ENCODE measurements around the gene NDUFAF3.
A peak's percentile ranks its signal among the peaks of the same experiment; 100 is the strongest.

GRCh38 chr3:49021213-49021812, 608 bp upstream of the NDUFAF3 start:
- peak; percentile 99 for TF ChIP-seq POLR2A (IDR thresholded peaks at IDR 0.05; ENCODE audit: low read depth, low read length)
- peak; percentile 100 for TF ChIP-seq POLR2AphosphoS5 (IDR thresholded peaks at IDR 0.05; ENCODE audit: low read depth, low read length)
- peak; percentile 94 for TF ChIP-seq TAF1 (IDR thresholded peaks at IDR 0.05; ENCODE audit: low read depth, low read length)
- TF ChIP-seq SPI1 (IDR thresholded peaks at IDR 0.05; ENCODE audit: low read depth, low read length), result no peak
- TF ChIP-seq POU2F2 (IDR thresholded peaks at IDR 0.05; ENCODE audit: low read depth, low read length), result peak; percentile 94
